Heart left ventricle (tissue), 13 donors: ENCODE results near the gene CCDC24.

ENCODE experiments used
- POLR2A ChIP-seq, 2 donors: fragments of 450-650 bp; IDR thresholded peaks; one replicate each; pipeline ENCODE4 v1.6.1; 2017; ENCODE audit warnings: antibody characterized with exemption in 2 of 2, mild to moderate bottlenecking in 2 of 2, moderate library complexity in 2 of 2
- TF ChIP-seq, protein P1 (sequence below), 12 donors: fragments of 200-600 bp; sonication (generic) in 4 of 12; IDR thresholded peaks; one replicate each; pipeline versions ENCODE4 v1.5.0 to v1.8.0; 2018 to 2022; ENCODE audit warnings: antibody characterized with exemption in 12 of 12, mild to moderate bottlenecking in 5 of 12
- donor health status: ischemic (EF 13 %, LVEDD 7.1; RV severe dilation, severe dysfunction).
- donor health status: DM: no; HTN: yes; CAD: no.
- donor health status: DM: no; HTN: no; CAD: no.
- donor health status: ischemic (EF 25% LVEDD 6.9; RV normal size, moderate dysfunction).
- donor health status: ischemic (EF 25% LVEDD 5.7; RV mildly dilated, moderate dysfunction).
- donor health status: ischemic (EF 35%, LVEDD 5.7; RV mildly dilated, moderate dysfunction).
- donor health status: nonischemic (EF 11% LVEDD 7.7; RV severe dilation, severe dysfunction).
- donor health status: DM: yes; HTN: yes; CAD: no.
- donor health status: PGD.
- donor health status: ischemic (EF 29% LVEDD 5.4; RV normal size, mild dysfunction).
- donor health status: nonischemic (EF 23%, LVEDD 6.1; RV moderate dilation, normal function).

DNA sequence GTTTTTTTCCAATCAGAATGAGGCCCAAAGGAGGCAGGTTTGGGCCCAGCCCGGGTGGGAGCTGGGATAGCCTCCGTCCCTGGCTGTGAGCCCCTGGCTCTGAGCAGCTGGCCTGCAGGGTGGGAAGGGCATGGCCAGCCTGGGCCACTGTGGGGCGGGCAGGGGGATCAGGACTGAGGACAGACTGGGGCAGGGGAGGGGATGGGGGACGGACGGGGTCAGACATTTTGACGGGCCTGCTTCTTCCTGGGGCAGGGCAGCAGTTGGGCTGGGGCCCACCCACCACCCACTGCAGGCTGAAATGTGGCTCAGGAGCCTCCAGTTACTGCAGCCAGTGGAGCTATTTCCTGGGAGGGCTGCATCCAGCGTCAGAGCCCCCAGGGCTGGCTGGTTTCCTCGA lies 42.4 kb downstream of the CCDC24 start:
- TF ChIP-seq POLR2A (IDR thresholded peaks at IDR 0.05), result no peak
- TF ChIP-seq, protein P1, sequence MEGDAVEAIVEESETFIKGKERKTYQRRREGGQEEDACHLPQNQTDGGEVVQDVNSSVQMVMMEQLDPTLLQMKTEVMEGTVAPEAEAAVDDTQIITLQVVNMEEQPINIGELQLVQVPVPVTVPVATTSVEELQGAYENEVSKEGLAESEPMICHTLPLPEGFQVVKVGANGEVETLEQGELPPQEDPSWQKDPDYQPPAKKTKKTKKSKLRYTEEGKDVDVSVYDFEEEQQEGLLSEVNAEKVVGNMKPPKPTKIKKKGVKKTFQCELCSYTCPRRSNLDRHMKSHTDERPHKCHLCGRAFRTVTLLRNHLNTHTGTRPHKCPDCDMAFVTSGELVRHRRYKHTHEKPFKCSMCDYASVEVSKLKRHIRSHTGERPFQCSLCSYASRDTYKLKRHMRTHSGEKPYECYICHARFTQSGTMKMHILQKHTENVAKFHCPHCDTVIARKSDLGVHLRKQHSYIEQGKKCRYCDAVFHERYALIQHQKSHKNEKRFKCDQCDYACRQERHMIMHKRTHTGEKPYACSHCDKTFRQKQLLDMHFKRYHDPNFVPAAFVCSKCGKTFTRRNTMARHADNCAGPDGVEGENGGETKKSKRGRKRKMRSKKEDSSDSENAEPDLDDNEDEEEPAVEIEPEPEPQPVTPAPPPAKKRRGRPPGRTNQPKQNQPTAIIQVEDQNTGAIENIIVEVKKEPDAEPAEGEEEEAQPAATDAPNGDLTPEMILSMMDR (IDR thresholded peaks at IDR 0.05), result no peak
